HepG2 (cell line): ENCODE results near the gene KRTAP5-4. TPM values are rescaled to one million over a fixed set of nuclear protein-coding genes. Genes with fewer than 3 reads are reported as not detected.
A peak's percentile ranks its signal among the peaks of the same experiment; 100 is the strongest.

Experiments used
- CEBPG ChIP-seq: IDR thresholded peaks from 2 replicates; pipeline ENCODE4 v1.6.1; 2016
- EED ChIP-seq: sonication (generic); formaldehyde crosslinking; IDR thresholded peaks from 2 replicates; pipeline ENCODE4 v1.5.0; 2020; ENCODE audit warnings: mild to moderate bottlenecking, missing genetic modification reagents
- GABPA ChIP-seq, 2 experiments: IDR thresholded peaks; 2 replicates each; pipeline ENCODE4 v1.6.1; 2011 to 2016; ENCODE audit warnings: low read depth in 2 of 2, low read length in 1 of 2, missing biosample characterization in 1 of 2, missing genetic modification characterization in 1 of 2
- KDM3A ChIP-seq: IDR thresholded peaks from 2 replicates; pipeline ENCODE4 v1.6.1; 2018; ENCODE audit warnings: low read depth, missing compliant biosample characterization
- SOX13 ChIP-seq, 3 experiments: fragments of 450-650 bp in 1 of 3; sonication (generic) in 1 of 3; formaldehyde crosslinking in 1 of 3; IDR thresholded peaks in 2 of 3; conservative IDR thresholded peaks in 1 of 3; 2 replicates each; pipeline versions ENCODE4 v1.5.0 to v1.6.1; 2016 to 2020; ENCODE audit warnings: antibody characterized with exemption in 1 of 3, mild to moderate bottlenecking in 1 of 3, missing compliant biosample characterization in 1 of 3, missing genetic modification reagents in 1 of 3, moderate library complexity in 1 of 3
- ZBTB20 ChIP-seq: sonication (generic); formaldehyde crosslinking; IDR thresholded peaks from 2 replicates; pipeline ENCODE4 v1.8.1; 2023; ENCODE audit warnings: missing genetic modification reagents, low read depth, mild to moderate bottlenecking, borderline replicate concordance
- ZBTB7B ChIP-seq: sonication (generic); formaldehyde crosslinking; IDR thresholded peaks from 2 replicates; pipeline ENCODE4 v1.4.0; 2020; ENCODE audit warnings: missing genetic modification reagents
- ZFP62 ChIP-seq: sonication (generic); formaldehyde crosslinking; IDR thresholded peaks from 2 replicates; pipeline ENCODE4 v1.4.0; 2020; ENCODE audit warnings: missing genetic modification reagents
- polyA plus RNA-seq, 8 experiments: library from polyadenylated mRNA; depleted of rRNA in 3 of 8; stranded (reverse) in 7 of 8; unstranded in 1 of 8; fragments of >200 nt; fragmentation: Illumina TruSeq in 4 of 8; extraction: Trizol in 4 of 8; gene quantifications; 2 replicates each; pipeline versions ENCODE4 v1.2.1 to v1.2.3, GENCODE V29; 2011 to 2016; ENCODE audit warnings: low read depth in 4 of 8, missing spikeins in 1 of 8, mixed read lengths in 1 of 8; ENCODE audit not compliant: insufficient read depth in 1 of 8
- total RNA-seq, 5 experiments: library from RNA; depleted of rRNA; stranded (reverse); fragments of >200 nt; fragmentation: Illumina TruSeq; extraction: Trizol; gene quantifications; 2 replicates each; pipeline ENCODE4 v1.2.3, GENCODE V29; 2016; ENCODE audit warnings: low read depth in 1 of 5
- TF ChIP-seq, protein P1 (sequence below): sonication (generic); formaldehyde crosslinking; IDR thresholded peaks from 2 replicates; pipeline ENCODE4 v1.4.0; 2020; ENCODE audit warnings: missing genetic modification reagents, borderline replicate concordance
- TF ChIP-seq, protein P2 (sequence below): sonication (generic); formaldehyde crosslinking; IDR thresholded peaks from 2 replicates; pipeline ENCODE4 v1.8.1; 2023; ENCODE audit warnings: mild to moderate bottlenecking, moderate library complexity, missing genetic modification reagents
- TF ChIP-seq, protein P3 (sequence below): sonication (generic); formaldehyde crosslinking; IDR thresholded peaks from 2 replicates; pipeline ENCODE4 v1.5.1; 2020; ENCODE audit warnings: mild to moderate bottlenecking, missing genetic modification reagents, moderate library complexity
- TF ChIP-seq, protein P4 (sequence below): sonication (generic); formaldehyde crosslinking; IDR thresholded peaks from 2 replicates; pipeline ENCODE4 v1.4.0; 2020; ENCODE audit warnings: missing genetic modification reagents

The KRTAP5-4 gene
- total and polyA plus RNA-seq, 2 of the 13 experiments (the other 11 are each of a cell fraction or from before 2014, with no cell fraction given) = not detected

DNA sequence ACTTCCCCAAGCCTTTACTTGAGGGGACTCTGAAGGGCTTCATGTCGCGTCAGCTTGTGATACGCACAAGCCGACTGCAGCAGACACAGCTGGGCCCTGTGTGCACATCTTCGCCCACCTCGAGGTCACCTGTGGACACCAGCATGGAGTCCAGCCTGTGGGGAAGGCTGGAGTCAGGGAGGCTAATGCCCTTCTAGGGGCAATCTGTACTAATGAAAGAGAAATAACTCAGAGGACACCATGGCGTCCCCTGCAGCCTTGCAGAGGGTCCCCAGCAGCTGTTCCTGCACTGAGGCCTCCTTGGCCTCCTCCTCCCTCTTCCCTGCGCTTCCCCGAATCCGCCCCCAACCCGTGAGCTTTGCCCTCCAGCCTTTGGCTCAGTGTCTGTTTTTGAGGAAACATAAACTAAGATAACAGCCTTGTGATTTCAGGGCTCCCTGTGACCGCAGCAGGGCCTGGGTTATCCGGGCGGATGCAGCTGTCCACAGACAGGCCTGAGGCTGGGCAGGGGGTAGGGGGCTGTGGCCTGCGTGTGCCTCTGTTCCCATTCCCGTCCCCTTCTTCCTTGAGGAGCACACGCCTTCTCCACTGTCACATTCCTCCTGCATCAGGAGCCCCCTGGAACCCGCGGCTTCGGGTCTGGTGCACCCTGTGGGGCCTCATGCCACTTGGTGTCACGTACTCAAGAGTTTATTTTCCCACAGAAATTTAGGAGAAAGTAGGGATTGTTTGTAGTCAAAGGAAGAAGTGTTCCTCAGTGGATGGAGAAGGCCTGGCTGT is 32.6 kb upstream of the KRTAP5-4 start (continued):
- TF ChIP-seq, protein P1, sequence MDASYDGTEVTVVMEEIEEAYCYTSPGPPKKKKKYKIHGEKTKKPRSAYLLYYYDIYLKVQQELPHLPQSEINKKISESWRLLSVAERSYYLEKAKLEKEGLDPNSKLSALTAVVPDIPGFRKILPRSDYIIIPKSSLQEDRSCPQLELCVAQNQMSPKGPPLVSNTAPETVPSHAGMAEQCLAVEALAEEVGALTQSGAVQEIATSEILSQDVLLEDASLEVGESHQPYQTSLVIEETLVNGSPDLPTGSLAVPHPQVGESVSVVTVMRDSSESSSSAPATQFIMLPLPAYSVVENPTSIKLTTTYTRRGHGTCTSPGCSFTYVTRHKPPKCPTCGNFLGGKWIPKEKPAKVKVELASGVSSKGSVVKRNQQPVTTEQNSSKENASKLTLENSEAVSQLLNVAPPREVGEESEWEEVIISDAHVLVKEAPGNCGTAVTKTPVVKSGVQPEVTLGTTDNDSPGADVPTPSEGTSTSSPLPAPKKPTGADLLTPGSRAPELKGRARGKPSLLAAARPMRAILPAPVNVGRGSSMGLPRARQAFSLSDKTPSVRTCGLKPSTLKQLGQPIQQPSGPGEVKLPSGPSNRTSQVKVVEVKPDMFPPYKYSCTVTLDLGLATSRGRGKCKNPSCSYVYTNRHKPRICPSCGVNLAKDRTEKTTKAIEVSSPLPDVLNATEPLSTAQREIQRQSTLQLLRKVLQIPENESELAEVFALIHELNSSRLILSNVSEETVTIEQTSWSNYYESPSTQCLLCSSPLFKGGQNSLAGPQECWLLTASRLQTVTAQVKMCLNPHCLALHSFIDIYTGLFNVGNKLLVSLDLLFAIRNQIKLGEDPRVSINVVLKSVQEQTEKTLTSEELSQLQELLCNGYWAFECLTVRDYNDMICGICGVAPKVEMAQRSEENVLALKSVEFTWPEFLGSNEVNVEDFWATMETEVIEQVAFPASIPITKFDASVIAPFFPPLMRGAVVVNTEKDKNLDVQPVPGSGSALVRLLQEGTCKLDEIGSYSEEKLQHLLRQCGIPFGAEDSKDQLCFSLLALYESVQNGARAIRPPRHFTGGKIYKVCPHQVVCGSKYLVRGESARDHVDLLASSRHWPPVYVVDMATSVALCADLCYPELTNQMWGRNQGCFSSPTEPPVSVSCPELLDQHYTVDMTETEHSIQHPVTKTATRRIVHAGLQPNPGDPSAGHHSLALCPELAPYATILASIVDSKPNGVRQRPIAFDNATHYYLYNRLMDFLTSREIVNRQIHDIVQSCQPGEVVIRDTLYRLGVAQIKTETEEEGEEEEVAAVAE (CRISPR knock-in tag) = peak; percentile 57; the same call in 1 of the 2 replicates
- TF ChIP-seq ZFP62 (CRISPR knock-in tag) (no peak), ZBTB7B (peak; percentile 90), CEBPG (CRISPR knock-in tag) (0 out of 2 replicates have a peak, but pooled peaks have one; percentile 17), SOX13 (IDR thresholded peaks at IDR 0.05) (no peak; the same call in 1 of the 2 replicates), SOX13 (CRISPR knock-in tag; conservative IDR thresholded peaks at IDR 0.05 in 1 of 2, IDR thresholded peaks at IDR 0.05 in 1 of 2) (peak in 1 of 2 experiments; percentile 55; a peak in 1 of 4 replicates), EED (CRISPR knock-in tag) (no peak), GABPA (IDR thresholded peaks at IDR 0.05; ENCODE audit: low read depth, low read length) (no peak), GABPA (CRISPR knock-in tag; IDR thresholded peaks at IDR 0.05; ENCODE audit: low read depth) (no peak), ZBTB20 (CRISPR knock-in tag) (no peak; the same call in 1 of the 2 replicates), KDM3A (CRISPR knock-in tag) (peak; percentile 43; the same call in 1 of the 2 replicates)
- TF ChIP-seq, protein P2, sequence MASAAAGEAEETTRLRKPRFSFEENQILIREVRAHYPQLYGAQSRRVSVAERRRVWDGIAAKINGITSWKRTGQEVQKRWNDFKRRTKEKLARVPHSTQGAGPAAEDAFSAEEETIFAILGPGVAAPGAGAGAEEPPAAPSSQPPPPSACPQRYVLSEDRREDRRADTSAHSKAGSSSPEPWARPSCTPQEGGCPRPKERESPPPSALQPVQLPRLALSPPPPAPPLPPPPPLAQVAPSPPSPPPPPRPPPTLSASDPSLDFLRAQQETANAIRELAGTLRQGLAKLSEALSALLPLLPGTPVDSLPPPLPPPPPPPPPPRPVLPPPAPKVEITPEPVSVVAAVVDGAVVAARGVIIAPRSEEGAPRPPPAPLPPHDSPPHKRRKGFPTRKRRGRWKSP = 0 out of 2 replicates have a peak, but pooled peaks have one; percentile 26
- TF ChIP-seq, protein P3, sequence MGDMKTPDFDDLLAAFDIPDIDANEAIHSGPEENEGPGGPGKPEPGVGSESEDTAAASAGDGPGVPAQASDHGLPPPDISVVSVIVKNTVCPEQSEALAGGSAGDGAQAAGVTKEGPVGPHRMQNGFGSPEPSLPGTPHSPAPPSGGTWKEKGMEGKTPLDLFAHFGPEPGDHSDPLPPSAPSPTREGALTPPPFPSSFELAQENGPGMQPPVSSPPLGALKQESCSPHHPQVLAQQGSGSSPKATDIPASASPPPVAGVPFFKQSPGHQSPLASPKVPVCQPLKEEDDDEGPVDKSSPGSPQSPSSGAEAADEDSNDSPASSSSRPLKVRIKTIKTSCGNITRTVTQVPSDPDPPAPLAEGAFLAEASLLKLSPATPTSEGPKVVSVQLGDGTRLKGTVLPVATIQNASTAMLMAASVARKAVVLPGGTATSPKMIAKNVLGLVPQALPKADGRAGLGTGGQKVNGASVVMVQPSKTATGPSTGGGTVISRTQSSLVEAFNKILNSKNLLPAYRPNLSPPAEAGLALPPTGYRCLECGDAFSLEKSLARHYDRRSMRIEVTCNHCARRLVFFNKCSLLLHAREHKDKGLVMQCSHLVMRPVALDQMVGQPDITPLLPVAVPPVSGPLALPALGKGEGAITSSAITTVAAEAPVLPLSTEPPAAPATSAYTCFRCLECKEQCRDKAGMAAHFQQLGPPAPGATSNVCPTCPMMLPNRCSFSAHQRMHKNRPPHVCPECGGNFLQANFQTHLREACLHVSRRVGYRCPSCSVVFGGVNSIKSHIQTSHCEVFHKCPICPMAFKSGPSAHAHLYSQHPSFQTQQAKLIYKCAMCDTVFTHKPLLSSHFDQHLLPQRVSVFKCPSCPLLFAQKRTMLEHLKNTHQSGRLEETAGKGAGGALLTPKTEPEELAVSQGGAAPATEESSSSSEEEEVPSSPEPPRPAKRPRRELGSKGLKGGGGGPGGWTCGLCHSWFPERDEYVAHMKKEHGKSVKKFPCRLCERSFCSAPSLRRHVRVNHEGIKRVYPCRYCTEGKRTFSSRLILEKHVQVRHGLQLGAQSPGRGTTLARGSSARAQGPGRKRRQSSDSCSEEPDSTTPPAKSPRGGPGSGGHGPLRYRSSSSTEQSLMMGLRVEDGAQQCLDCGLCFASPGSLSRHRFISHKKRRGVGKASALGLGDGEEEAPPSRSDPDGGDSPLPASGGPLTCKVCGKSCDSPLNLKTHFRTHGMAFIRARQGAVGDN (CRISPR knock-in tag) = peak; percentile 99
- TF ChIP-seq, protein P4, sequence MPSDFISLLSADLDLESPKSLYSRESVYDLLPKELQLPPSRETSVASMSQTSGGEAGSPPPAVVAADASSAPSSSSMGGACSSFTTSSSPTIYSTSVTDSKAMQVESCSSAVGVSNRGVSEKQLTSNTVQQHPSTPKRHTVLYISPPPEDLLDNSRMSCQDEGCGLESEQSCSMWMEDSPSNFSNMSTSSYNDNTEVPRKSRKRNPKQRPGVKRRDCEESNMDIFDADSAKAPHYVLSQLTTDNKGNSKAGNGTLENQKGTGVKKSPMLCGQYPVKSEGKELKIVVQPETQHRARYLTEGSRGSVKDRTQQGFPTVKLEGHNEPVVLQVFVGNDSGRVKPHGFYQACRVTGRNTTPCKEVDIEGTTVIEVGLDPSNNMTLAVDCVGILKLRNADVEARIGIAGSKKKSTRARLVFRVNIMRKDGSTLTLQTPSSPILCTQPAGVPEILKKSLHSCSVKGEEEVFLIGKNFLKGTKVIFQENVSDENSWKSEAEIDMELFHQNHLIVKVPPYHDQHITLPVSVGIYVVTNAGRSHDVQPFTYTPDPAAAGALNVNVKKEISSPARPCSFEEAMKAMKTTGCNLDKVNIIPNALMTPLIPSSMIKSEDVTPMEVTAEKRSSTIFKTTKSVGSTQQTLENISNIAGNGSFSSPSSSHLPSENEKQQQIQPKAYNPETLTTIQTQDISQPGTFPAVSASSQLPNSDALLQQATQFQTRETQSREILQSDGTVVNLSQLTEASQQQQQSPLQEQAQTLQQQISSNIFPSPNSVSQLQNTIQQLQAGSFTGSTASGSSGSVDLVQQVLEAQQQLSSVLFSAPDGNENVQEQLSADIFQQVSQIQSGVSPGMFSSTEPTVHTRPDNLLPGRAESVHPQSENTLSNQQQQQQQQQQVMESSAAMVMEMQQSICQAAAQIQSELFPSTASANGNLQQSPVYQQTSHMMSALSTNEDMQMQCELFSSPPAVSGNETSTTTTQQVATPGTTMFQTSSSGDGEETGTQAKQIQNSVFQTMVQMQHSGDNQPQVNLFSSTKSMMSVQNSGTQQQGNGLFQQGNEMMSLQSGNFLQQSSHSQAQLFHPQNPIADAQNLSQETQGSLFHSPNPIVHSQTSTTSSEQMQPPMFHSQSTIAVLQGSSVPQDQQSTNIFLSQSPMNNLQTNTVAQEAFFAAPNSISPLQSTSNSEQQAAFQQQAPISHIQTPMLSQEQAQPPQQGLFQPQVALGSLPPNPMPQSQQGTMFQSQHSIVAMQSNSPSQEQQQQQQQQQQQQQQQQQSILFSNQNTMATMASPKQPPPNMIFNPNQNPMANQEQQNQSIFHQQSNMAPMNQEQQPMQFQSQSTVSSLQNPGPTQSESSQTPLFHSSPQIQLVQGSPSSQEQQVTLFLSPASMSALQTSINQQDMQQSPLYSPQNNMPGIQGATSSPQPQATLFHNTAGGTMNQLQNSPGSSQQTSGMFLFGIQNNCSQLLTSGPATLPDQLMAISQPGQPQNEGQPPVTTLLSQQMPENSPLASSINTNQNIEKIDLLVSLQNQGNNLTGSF (CRISPR knock-in tag) = no peak
